Activated CD8-positive, alpha-beta memory T cell treated with anti-CD3 and anti-CD28 coated beads, Interleukin-2, amount 50 U/mL, for 24 hours (primary cell): Measurements from ENCODE around the gene MOB3C.

ENCODE experiments used
- DNase-seq: peaks from one replicate; pipeline ENCODE4 v3.0.0-alpha.2; 2020; ENCODE audit errors: extremely low read depth

The MOB3C gene

GRCh38 chr1:46638921-46639320 is 22.3 kb upstream of the MOB3C start:
- no peak for DNase-seq

- no peak for DNase-seq
These were observed 21.0 kb upstream of the MOB3C start for GRCh38 chr1:46637444-46638083.

DNA sequence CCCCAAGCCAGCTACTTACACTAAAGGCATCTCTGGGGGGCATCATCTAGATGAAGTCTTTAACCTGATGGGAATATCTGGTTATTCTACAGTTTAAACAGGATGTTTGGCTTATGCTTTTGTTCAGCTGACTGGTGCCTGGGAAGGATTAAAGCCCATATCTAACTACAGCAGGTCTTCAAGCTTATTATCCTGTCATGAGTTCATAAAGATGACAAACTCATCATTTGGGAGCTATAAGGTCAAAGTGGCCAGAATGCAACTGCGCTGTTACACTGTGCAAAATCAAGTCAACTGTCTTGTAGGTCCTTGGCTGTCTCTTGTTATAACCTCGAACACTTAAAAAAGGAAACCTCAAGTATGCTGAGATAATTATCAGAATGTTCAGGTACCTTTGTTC is 18.6 kb upstream of the MOB3C start:
- no peak for DNase-seq

DNA sequence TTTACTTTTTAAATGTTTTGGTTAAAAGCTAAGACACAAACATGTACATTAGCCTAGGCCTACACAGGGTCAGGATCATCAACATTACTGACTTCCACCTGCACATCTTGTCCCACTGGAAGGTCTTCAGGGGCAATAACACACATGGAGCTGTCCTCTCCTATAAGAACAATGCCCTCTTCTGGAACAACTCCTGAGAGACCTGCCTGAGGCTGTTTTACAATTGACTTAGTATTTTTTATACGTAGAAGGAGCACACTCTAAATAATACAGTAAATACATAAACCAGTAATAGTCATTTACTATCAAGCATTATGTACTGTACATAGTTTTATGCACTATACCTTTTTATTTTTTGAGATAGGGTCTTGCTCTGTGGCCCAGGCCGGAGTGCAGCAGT is 14.1 kb upstream of the MOB3C start:
- no peak for DNase-seq

DNA sequence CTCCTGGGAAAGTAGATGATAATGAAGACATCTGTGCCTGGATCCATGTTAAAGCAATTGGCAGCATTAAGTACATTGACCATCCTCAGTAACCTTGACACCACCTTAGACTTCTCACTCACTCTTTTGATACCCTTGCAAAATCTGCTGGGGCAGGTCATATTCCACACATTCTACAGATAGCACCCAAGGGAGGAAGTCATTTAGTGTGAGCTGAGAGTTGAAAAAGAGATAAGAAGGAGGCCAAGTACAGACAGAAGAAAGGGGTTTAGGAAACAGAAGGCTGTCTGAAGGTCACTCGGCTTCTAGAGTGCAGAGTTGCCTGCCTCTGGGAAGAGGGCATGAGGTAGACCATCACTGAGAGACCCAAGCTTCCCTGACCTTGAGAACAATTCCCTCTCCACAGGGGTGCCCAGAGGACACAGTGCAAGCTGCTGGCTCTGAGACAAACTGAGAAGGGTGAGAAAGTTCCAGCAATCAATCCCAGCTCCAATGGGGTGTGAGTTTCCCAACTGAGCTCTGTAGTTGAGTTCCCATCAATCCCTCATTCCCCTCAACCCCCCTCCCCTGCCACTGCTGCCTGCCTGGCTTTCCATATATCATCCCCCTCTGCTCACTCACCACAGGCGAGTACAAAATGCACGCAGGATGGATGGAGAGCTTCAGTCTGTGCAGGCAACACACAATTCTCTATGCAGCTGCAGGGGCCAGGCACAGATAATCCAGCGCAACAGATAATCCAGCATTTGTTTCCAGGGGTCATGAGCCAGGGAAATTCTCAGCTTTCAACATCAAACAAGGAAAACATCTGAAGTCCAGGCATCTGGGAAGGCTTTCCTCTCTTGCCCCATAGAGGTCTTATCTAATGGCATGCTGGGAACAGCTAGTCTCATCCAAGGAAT is 7.4 kb upstream of the MOB3C start:
- no peak for DNase-seq

GRCh38 chr1:46622344-46622743 is 5.7 kb upstream of the MOB3C start:
- DNase-seq = no peak

DNA sequence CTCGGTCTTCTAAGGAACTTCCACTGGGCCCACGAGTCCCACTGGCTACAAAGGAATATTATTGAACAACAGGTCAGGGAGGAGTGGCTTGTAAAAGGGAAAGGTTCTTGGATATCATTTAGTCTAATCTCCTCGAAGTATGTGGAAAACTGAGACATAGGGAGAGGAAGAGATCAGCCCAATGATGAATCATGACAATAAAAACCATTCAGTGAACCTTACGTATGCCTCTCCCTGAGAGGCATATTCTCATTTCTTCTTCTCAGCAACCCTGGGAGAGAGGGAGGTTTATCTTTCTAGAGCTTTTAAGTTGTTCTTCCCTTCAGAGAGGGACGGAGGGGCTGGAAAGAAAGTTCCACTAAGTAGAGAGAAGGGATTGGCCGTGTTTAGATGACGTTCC is 5.3 kb upstream of the MOB3C start:
- DNase-seq = no peak

GRCh38 chr1:46619656-46620258 is 3.1 kb upstream of the MOB3C start:
- no peak for DNase-seq

DNA sequence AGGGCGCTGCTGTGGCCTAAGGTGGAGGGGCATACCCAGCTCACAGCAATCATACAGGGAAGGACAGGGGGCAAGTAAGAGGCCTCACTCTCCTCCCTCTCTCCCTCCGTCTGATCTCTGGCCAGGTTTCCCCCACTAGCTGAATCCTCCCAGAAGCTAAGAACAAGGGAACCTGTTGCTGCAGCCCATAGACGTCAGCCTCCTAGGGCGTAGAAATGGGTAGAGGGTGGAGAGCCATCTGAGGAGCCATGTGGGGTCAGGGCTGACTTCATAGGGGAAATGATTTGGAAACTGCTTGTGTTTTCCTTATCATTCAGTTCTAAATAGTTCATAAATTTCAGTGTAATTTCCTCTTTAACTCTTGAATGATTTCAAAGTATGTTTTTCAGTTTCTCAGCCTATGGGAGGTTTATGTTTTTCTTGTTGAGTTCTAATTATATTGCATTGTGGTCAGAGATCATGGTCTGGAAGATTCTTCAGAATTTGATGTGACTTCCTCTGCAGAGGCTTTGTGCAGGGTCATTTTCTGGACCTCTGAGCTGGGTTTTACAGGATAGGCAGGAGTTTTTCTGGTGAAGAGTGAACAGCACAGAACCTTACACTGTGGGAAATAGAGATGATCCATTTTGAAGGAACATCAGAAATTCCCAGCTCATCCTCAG is 2.3 kb upstream of the MOB3C start:
- no peak for DNase-seq

DNA sequence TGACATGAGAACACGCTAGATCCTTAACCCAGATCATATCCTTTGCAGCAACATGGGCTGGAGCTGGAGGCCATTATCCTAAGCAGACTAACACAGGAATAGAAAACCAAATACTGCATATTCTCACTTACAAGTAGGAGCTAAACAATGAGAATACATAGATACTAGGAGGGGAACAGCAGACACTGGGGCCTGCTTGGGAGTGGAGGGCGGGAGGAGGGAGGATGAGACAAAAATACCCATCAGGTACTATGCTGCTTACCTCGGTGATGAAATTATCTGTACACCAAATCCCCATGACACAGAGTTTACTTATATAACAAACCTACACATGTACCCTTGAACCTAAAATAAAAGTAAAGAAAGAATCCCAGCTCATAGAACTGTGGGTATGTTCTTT is 1.2 kb upstream of the MOB3C start:
- DNase-seq = no peak

GRCh38 chr1:46617108-46617800 is 643 bp upstream of the MOB3C start:
- DNase-seq = no peak

- DNase-seq = no peak
These were observed 876 bp downstream of the MOB3C start for GRCh38 chr1:46615735-46616134.

DNA sequence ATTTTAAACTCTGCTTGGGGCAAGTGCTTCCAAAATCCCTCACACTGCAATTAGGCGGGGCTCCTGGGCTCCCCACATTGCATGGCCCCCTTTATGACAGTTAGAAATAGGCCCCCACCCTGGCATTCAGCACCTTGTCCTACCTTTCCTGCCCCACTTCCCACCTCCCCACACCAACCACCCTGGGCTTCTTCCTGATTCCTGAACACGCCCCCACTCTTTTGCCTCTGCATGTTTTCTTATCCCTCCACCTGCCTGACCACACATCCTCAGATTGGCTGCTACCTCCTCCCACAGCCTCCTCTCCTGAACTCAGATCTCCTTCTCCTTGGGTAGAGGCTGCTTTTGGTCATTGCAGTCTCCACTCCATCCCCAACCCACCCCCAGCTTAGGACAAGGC is 1.5 kb downstream of the MOB3C start:
- no peak for DNase-seq

DNA sequence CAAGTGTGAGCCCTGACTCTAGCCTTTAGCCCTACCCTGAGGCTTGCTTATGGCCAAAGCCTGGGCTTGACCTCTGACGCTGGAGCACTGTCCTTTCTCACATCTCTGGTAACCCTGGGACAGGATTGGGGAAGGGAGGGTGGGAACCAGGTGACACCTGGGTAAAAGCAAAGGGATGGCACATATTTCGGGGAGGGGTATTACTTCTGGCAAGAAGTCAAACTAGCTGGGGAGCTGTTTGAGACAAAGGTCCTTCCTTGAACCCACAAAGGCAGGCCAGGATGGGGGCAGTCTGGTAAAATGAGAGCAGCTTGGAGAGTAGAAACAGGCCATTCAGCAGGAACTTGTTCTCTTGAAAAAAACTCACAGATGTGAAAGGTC is 2.0 kb downstream of the MOB3C start:
- DNase-seq = no peak

DNA sequence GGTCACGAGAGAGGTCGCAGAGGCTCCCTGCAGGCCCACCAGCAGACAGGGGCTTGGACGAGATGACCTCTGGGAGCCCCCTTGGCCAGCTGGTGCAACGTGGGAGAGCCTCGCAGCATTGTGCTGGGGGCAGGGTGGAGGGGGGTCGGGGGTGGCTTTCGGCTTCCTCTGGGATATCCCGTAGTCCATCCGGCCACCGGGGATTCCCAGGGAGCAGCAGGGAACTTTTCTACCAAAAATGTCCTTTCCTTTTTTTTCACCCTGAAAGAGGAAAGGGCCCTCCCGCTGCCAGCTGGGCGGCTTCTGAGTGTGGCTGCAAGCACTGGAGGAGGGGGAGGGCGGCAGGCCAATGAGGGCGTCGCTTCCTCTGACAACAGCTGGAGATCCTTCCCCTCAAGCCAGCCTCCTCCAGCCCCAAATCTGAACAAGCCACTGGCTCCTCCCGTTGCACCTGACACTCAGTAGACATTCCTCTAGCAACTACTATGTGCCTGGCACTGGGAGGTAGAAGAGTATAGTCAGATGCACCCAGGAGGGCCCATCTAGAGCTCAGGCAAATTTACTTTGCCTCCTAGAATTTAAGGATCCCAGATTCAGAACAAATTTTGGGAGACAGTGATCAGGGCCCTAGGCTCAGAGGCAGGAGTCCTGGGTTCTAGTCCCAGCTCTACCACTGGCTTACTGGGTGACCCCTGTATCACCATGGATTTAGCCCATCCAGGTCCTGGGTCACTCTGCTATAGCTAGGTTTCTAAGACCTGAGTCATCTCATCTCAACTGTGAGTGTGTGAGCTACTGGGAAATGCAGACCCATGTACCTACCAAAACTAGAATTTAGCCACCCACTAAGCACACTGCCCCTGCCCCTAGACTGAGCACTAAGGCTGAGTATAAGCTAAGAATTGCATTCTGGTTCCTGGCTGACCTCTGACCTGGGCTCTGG is 2.7 kb downstream of the MOB3C start:
- DNase-seq = no peak

DNA sequence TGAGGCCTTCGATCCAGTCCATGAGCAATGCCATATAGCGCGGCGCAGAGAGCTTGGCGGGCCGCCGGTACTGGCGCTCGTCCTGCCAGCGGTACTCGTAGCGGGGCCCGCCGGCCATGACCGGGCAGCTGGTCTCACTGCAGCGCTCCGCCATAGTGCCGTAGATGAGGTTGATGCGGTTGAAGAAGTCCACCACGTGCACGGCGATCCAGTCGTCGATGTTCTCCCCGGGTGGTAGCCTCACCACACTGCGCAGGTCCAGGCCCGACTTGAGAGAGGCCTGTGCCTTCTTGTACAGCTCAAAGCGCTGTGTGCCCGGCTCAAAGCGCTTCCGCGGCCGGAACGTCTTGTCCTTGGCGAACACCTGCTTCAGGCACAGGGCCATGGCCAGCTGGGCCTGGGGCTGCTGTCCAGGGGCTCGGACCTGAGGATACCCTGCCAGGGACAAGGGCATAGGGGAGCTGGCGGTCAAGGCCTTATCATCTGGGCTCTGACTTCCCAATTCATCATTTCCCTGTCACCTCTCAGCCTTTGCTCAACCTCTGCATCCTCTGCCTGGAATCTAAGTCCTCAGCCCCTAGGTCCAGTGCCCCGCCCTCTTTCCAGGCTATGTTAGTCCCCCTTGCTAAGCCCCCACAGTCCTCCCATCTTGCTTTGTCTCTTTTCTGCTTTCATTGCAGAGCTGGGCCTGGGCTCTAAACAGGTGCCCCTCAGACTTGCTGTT is 3.5 kb downstream of the MOB3C start:
- DNase-seq = no peak

- DNase-seq = no peak
These were observed 4.9 kb downstream of the MOB3C start for GRCh38 chr1:46611691-46612221.

GRCh38 chr1:46607345-46608130 is 9.1 kb downstream of the MOB3C start:
- DNase-seq = no peak
